ENCODE data around the gene ABHD4.

DNA sequence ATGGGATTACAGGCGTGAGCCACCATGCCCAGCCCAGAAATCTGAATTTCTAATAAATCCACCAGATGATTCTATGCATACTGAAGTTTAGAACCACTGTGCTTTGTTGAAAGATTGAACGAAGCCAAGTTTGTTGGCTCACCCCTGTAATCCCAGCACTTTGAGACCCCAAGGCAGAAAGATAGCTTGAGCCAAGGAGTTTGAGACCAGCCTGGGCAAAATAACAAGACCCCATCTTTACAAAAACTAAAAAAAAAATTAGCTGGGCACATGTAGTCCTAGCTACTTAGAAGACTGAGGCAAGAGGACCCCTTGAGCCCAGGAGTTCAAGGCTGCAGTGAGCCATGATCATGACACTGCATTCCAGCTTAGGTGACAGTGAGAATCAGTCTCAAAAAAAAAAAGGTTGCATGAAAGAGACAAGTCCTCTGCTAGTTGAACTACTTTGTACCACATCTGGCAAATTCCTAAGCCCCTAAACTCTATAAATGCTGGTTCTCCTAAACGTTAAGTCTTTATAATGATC, 1.7 kb upstream of the ABHD4 start:
- TF ChIP-seq, protein P1, sequence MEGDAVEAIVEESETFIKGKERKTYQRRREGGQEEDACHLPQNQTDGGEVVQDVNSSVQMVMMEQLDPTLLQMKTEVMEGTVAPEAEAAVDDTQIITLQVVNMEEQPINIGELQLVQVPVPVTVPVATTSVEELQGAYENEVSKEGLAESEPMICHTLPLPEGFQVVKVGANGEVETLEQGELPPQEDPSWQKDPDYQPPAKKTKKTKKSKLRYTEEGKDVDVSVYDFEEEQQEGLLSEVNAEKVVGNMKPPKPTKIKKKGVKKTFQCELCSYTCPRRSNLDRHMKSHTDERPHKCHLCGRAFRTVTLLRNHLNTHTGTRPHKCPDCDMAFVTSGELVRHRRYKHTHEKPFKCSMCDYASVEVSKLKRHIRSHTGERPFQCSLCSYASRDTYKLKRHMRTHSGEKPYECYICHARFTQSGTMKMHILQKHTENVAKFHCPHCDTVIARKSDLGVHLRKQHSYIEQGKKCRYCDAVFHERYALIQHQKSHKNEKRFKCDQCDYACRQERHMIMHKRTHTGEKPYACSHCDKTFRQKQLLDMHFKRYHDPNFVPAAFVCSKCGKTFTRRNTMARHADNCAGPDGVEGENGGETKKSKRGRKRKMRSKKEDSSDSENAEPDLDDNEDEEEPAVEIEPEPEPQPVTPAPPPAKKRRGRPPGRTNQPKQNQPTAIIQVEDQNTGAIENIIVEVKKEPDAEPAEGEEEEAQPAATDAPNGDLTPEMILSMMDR (IDR thresholded peaks at IDR 0.05) = no peak
- TF ChIP-seq EZH2 (IDR thresholded peaks at IDR 0.05; ENCODE audit: borderline replicate concordance, insufficient read depth, low read depth, low read length, poor library complexity, severe bottlenecking) = no peak

All from B cell (primary cell).